Posterior cingulate gyrus (tissue), 11 donors: ENCODE measurements around the gene ANP32E.
"Not testable (repeated sequence)": the region's sequence is repeated elsewhere in the genome, so short reads cannot be mapped to it uniquely, and the experiment has no call there.

Source experiments
- DNase-seq, 10 donors: peaks; one replicate each; pipeline versions ENCODE4 v3.0.0 to v3.0.0-alpha.2; 2020 to 2021; ENCODE audit warnings: mixed read lengths in 3 of 10
- intact Hi-C: fragments of 100-400 bp; cut with DNase I; formaldehyde crosslinking; loops from one replicate; pipeline ENCODE4 v1.15.1; 2023

The ANP32E gene

GRCh38 chr1:150257624-150258585, 22.0 kb upstream of the ANP32E start, which contains the start of gene CA14:
Gene CA14, plus strand, starts transcription at chr1:150257774. Its CDS starts 355 bp downstream, at chr1:150258129.
- intact Hi-C loops = loop anchor here (1.0 kb wide), 1 partner anchor 23 kb away; no protein-coding TSS in a partner anchor
- peak in 9 of 10 donors; percentile 37 to 94 (median 58) for DNase-seq

GRCh38 chr1:150256554-150257341, 20.8 kb upstream of the ANP32E start:
- peak in 9 of 10 donors; percentile 55 to 96 (median 79) for DNase-seq
- intact Hi-C loops = loop anchor here (1.0 kb wide), 1 partner anchor 25 kb away; no protein-coding TSS in a partner anchor

DNA sequence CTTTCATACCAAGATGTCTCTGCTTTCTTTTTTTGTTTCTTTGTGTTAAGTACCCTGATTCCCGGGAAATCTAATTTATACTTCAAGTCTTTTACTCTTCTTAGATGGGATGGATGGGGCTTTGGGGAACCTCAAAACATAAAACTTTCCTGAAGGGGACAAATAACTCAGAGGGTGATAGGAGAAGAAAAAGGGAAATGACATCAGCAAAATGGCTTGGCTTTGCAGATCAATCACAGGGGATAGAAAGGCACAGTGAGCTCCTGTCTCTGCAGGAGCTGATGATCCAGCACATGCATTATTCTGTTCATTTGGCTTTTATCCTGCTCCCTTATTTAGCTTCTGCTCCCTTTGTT, 20.3 kb upstream of the ANP32E start:
- intact Hi-C loops = no loop called here
- DNase-seq = no peak

- intact Hi-C loops = no loop called here
- no peak for DNase-seq
Observed at GRCh38 chr1:150249936-150250335, 14.0 kb upstream of the ANP32E start.

GRCh38 chr1:150243003-150243402, 7.1 kb upstream of the ANP32E start:
- intact Hi-C loops = no loop called here
- DNase-seq = no peak

DNA sequence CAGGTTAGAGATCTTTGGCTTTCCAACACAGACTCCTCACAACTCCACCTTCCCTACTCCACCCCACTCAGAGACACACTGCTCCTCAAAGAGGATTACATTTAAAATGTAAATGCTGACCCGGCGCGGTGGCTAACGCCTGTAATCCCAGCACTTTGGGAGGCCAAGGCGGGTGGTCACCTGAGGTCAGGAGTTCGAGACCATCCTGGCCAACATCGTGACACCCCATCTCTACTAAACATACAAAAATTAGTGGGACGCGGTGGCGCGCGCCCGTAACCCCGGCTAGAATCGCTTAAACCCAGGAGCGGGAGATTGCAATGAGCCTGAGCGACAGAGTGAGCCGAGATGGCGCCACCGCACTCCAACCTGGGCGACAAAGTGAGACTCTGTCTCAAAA, 1.8 kb upstream of the ANP32E start:
- DNase-seq = no peak
- intact Hi-C loops = loop anchor here (10.0 kb wide), 1 partner anchor 47 kb away; the partner anchor contains the start of gene CIART

DNA sequence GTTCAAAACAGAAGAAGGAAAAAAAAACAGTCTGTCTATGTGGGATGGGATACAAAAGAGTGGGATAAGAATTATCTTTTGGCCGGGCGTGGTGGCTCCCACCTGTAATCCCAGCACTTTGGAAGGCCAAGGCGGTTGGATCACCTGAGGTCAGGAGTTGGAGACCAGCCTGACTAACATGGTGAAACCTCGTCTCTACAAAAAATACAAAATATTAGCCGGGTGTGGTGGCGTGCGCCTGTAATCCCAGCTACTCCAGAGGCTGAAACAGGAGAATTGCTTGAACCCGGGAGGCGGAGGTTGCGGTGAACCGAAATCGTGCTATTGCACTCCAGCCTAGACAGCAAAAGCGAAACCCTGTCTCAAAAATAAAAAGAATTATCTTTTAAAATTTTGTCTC, 1.3 kb upstream of the ANP32E start:
- not testable (repeated sequence) for DNase-seq

GRCh38 chr1:150236614-150237100, 745 bp upstream of the ANP32E start:
- no peak for DNase-seq
- intact Hi-C loops = loop anchor here (10.0 kb wide), 1 partner anchor 48 kb away; the partner anchor contains the start of gene CIART

More for the DNA sequence above, 1.3 kb upstream of the ANP32E start:
- intact Hi-C loops = loop anchor here (10.0 kb wide), 1 partner anchor 48 kb away; the partner anchor contains the start of gene CIART

DNA sequence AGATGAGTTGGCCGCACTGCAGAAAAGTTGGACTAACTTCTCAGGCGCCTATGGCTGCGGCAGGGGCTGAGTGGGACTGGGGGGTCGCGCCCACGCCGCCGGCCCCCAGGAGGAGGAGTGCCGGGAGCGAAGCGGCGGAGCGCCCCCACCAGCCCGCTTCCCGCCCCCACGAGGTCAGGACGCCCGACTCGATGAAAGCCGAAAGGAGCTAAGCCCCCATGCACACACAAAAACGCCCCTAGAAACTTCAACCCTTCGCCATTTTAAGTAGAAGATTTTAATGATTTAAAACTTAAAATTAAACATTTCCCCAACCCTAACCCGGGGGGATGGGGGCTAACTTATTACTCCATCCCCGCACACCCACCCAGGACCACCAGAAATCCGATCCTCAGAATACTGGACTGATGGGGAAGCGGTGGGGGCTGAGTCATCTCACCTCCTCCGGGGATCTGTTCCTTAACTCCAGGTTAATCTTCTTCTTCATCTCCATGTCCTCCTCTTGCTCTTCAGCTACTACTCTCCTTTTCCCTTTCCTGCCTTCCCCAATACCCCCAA, 539 bp downstream of the ANP32E start:
- peak in 1 of 10 donors; percentile 29 for DNase-seq

GRCh38 chr1:150234566-150235293, 1.2 kb downstream of the ANP32E start:
- peak; percentile 49 to 94 (median 69) for DNase-seq
- intact Hi-C loops = loop anchor here (2.0 to 10.0 kb wide), 2 partner anchors 20 to 50 kb away; partner anchors contain the start of gene CIART

More for the DNA sequence above, 539 bp downstream of the ANP32E start:
- intact Hi-C loops = loop anchor here (2.0 to 10.0 kb wide), 2 partner anchors 21 to 49 kb away; partner anchors contain the start of gene CIART

- intact Hi-C loops = loop anchor here (2.0 to 10.0 kb wide), 2 partner anchors 19 to 51 kb away; partner anchors contain the start of gene CIART
- no peak for DNase-seq
Observed at GRCh38 chr1:150234309-150234565, 1.7 kb downstream of the ANP32E start.

DNA sequence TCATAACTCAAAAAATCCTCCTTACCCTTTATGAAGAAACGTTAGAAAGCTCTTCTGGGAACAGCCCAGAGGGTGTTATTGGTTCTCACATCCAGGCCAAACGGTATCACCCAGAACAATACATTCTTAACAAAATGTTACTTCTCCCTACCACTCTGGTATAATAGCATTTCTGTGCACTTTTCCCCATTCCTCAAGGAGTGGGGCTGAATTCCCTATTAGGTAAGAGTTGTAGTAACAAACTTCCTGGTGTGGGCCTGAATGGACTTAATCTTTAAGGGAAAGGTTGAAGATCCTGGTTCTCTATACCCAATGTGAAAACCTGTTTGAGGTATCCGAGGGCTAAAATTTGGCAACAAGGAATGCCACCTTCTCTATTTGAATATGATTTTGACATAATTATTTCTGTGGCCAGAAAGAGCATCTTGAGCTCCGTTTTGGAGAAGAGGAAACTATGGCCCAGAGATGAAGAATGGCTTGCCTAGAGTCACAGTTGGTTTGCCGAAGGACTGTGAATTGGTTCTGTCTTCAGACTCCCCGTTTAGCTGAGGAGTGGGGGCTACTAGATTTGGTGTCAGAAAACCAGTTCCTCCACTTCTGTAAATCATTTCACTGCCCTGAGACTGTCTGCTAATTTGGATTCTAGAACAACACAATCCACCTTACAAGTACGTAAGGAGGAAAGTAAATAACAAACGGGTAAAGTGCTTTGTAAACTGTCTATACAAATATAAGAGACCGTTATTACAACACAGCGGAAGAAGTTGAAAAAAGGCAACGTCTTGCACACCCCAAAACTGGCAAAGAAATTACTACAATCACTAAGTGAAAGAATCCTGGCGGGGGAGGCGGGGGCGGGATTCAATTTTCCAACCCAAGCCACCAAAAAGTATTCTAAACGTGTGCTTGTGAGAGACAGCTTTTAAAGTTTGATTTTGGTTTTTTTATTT, 2.3 kb downstream of the ANP32E start:
- DNase-seq = no peak

DNA sequence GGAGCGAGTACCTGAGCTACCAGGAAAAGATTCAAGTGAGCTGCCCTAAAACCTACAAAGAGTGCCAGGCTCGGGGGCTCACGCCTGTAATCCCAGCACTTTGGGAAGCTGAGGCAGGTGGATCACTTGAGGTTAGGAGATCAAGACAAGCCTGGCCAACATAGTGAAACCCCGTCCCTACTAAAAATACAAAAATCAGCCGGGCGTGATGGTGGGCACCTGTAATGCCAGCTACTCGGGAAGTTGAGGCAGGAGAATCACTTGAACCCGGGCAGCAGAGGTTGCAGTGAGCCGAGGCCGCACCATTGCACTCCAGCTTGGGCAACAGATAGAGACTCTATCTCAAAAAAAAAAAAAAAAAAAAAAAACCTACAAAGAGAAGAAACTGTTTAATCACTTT, 3.0 kb downstream of the ANP32E start:
- intact Hi-C loops = loop anchor here (10.0 kb wide), 1 partner anchor 52 kb away; the partner anchor contains the start of gene CIART
- peak in 1 of 10 donors; percentile 53 for DNase-seq

More for the DNA sequence above, 2.3 kb downstream of the ANP32E start:
- intact Hi-C loops = loop anchor here (2.0 to 10.0 kb wide), 2 partner anchors 19 to 51 kb away; partner anchors contain the start of gene CIART

- DNase-seq, intact Hi-C loops: not testable (repeated sequence)
Observed at GRCh38 chr1:150228246-150228645, 7.7 kb downstream of the ANP32E start.

GRCh38 chr1:150227228-150227627, 8.7 kb downstream of the ANP32E start:
- intact Hi-C loops = no loop called here

DNA sequence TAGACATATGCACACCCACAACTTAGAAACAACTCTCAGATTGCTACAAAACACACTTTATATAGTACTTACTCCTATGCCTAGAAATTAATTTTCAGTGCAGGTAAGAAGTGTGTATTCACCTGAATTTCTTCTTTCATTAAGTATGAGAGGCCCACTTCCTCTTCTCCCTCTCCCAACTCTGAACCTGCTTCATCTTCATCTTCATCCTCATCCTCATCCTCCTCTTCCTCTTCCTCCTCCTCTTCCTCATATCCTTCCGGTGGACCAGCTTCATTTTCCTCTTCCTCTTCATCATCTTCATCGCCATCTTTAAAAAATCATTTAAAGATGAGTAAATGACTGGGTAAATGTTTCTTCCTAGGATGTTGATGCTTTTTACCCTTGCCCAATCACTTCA, 9.4 kb downstream of the ANP32E start:
- DNase-seq = no peak
- intact Hi-C loops = no loop called here

More at GRCh38 chr1:150227228-150227627, 8.7 kb downstream of the ANP32E start:
- DNase-seq = no peak

DNA sequence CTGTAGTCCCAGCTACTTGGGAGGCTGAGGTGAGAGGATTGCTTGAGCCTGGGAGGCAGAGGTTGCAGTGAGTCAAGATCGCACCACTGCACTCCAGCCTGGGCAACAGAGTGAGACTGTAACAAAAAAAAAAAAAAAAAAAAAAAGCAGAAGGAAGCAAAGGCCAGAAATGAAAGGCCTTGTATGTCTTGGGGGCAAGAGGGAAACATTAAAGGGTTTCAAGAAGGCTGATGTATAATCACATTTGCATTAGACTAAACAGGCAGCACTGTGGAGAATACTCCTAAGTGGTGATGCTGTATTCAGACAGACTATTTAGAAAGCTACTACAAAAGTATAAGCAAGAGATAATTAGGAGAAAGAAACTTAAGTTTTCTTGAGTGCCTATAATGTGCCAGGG, 10.4 kb downstream of the ANP32E start:
- intact Hi-C loops = no loop called here
- DNase-seq = no peak

DNA sequence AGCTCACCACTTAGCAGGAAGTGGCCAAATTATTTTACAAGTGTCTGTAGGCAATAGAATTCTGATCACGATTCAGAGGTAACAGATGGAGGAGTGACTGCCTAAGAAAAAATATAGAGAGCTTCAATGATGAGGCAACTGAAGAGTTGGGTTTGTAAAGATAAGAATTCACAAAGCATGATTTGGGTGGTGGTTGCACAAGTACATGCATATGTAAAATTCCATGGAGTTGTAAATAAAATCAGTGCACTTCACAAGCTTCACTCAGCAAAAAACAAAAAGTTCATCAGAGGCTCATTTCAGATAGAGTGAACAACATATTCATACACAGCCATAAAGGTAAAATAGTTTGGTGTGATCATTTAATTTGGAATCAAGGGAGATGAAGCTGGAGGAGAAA, 10.9 kb downstream of the ANP32E start:
- DNase-seq = no peak
- intact Hi-C loops = no loop called here
